Mesendoderm (in vitro differentiated cells): ENCODE data around the gene CHST13.
A peak's percentile ranks its signal among the peaks of the same experiment; 100 is the strongest.

Experiments used
- DNase-seq: peaks from one replicate; pipeline ENCODE4 v3.0.0; 2013
- H2AK5ac ChIP-seq: 2 replicates; pipeline ENCODE4 v1.6.1; 2013; ENCODE audit warnings: low read length, inconsistent platforms
- H2BK120ac ChIP-seq: 2 replicates; pipeline ENCODE4 v1.6.1; 2013; ENCODE audit warnings: low read depth, mild to moderate bottlenecking, low read length, moderate library complexity, mixed read lengths
- H2BK15ac ChIP-seq: replicated peaks from 2 replicates; pipeline ENCODE4 v1.6.1; 2013; ENCODE audit warnings: low read depth, mild to moderate bottlenecking, moderate library complexity
- H2BK5ac ChIP-seq: 2 replicates; pipeline ENCODE4 v1.6.1; 2013; ENCODE audit warnings: low read length, inconsistent platforms
- H3K18ac ChIP-seq: 2 replicates; pipeline ENCODE4 v1.6.1; 2013; ENCODE audit warnings: mild to moderate bottlenecking, low read length, mixed read lengths
- H3K23ac ChIP-seq: one replicate; pipeline ENCODE4 v1.6.1; 2013; ENCODE audit warnings: low read length
- H3K27ac ChIP-seq: 2 replicates; pipeline ENCODE4 v1.5.1; 2013; ENCODE audit warnings: low read depth, mild to moderate bottlenecking, inconsistent platforms, low read length, moderate library complexity
- H3K27me3 ChIP-seq: 2 replicates; pipeline ENCODE4 v1.6.1; 2013; ENCODE audit warnings: low read length, control low read depth, mild to moderate bottlenecking, inconsistent platforms; ENCODE audit not compliant: insufficient read depth, poor library complexity
- H3K36me3 ChIP-seq: 2 replicates; pipeline ENCODE4 v1.6.1; 2013; ENCODE audit warnings: low read length, inconsistent platforms; ENCODE audit not compliant: control insufficient read depth, insufficient read depth
- H3K4ac ChIP-seq: one replicate; pipeline ENCODE4 v1.6.1; 2013; ENCODE audit warnings: low read depth, mild to moderate bottlenecking, low read length, moderate library complexity
- H3K4me1 ChIP-seq: 2 replicates; pipeline ENCODE4 v1.6.1; 2013; ENCODE audit warnings: low read depth, low read length, inconsistent platforms; ENCODE audit not compliant: control insufficient read depth
- H3K4me2 ChIP-seq: 2 replicates; pipeline ENCODE4 v1.6.1; 2013; ENCODE audit warnings: low read length
- H3K4me3 ChIP-seq: 2 replicates; pipeline ENCODE4 v1.5.1; 2013; ENCODE audit warnings: mild to moderate bottlenecking, low read length
- H3K56ac ChIP-seq: one replicate; pipeline ENCODE4 v1.6.1; 2013; ENCODE audit warnings: low read length
- H3K79me1 ChIP-seq: 2 replicates; pipeline ENCODE4 v1.6.1; 2013; ENCODE audit warnings: low read length, inconsistent platforms
- H3K79me2 ChIP-seq: 2 replicates; pipeline ENCODE4 v1.6.1; 2013; ENCODE audit warnings: mild to moderate bottlenecking, low read length; ENCODE audit not compliant: control insufficient read depth, insufficient read depth
- H3K9ac ChIP-seq: 2 replicates; pipeline ENCODE4 v1.6.1; 2013; ENCODE audit warnings: low read length, inconsistent platforms
- H4K5ac ChIP-seq: one replicate; pipeline ENCODE4 v1.6.1; 2013; ENCODE audit warnings: low read length
- H4K8ac ChIP-seq: one replicate; pipeline ENCODE4 v1.6.1; 2013; ENCODE audit warnings: low read depth, mild to moderate bottlenecking, control low read depth, low read length, moderate library complexity
- WGBS: extraction: QIAGEN DNeasy Blood & Tissue Kit; methylation state at CpG from one replicate; pipeline ENCODE4 v1.1.7; 2013; ENCODE audit warnings: low lambda C conversion rate, missing lambda C conversion rate; ENCODE audit not compliant: insufficient coverage; ENCODE audit errors: extremely low coverage; 5-methylcytosine and 5-hydroxymethylcytosine counted together

Gene CHST13

GRCh38 chr3:126522363-126522788 lies 1.6 kb upstream of the CHST13 start:
- Histone ChIP-seq H3K23ac (no peak overlapping the region), H2AK5ac (no peak overlapping the region), H3K4ac (no peak overlapping the region), H3K4me1 (peaks cover 2% of the 10 kb centered on the region), H3K79me2 (no peaks in the 10 kb centered on the region), H2BK120ac (no peak overlapping the region), H3K9ac (no peak overlapping the region), H2BK5ac (no peak overlapping the region), H3K79me1 (no peaks in the 10 kb centered on the region), H3K18ac (no peak overlapping the region), H3K27me3 (no peaks in the 10 kb centered on the region), H3K4me2 (no peak overlapping the region), H3K4me3 (no peak overlapping the region), H3K27ac (no peak overlapping the region), H3K36me3 (no peaks in the 10 kb centered on the region), H2BK15ac (no peak overlapping the region), H4K5ac (no peak overlapping the region), H4K8ac (no peak overlapping the region), H3K56ac (no peak overlapping the region)
- DNase-seq, result peak; percentile 64
- WGBS, result no CpG with 5 or more reads among the region's 6 CpGs

- H3K27me3 ChIP-seq, result no peaks in the 10 kb centered on the region
- H3K27ac ChIP-seq, result no peak overlapping the region
- no peak overlapping the region for H4K5ac ChIP-seq
- H3K79me1 ChIP-seq, result no peaks in the 10 kb centered on the region
- no peak overlapping the region for H3K18ac ChIP-seq
- H2BK15ac ChIP-seq, result no peak overlapping the region
- H2AK5ac ChIP-seq, result no peak overlapping the region
- no CpG with 5 or more reads among the region's 31 CpGs for WGBS
- peaks cover 2% of the 10 kb centered on the region for H3K4me1 ChIP-seq
- no peak overlapping the region for H3K23ac ChIP-seq
- DNase-seq, result peak; percentile 46
- H3K36me3 ChIP-seq, result no peaks in the 10 kb centered on the region
- peak overlapping the region; percentile 86 for H3K56ac ChIP-seq
- H3K4ac ChIP-seq, result no peak overlapping the region
- no peaks in the 10 kb centered on the region for H3K79me2 ChIP-seq
- no peak overlapping the region for H2BK5ac ChIP-seq
- H4K8ac ChIP-seq, result no peak overlapping the region
- H3K4me2 ChIP-seq, result peak overlapping the region; percentile 73
- peak overlapping the region; percentile 69 for H3K9ac ChIP-seq
- H3K4me3 ChIP-seq, result no peak overlapping the region
- H2BK120ac ChIP-seq, result no peak overlapping the region
These were observed 554 bp downstream of the CHST13 start for GRCh38 chr3:126524429-126524988.

GRCh38 chr3:126525091-126525852 lies 1.3 kb downstream of the CHST13 start:
- Histone ChIP-seq H3K18ac (no peak overlapping the region), H2AK5ac (no peak overlapping the region), H3K23ac (no peak overlapping the region), H2BK5ac (no peak overlapping the region), H3K4me1 (peaks cover 2% of the 10 kb centered on the region), H3K4me2 (no peak overlapping the region), H3K4me3 (no peak overlapping the region), H3K79me2 (no peaks in the 10 kb centered on the region), H2BK120ac (no peak overlapping the region), H3K36me3 (no peaks in the 10 kb centered on the region), H3K27me3 (no peaks in the 10 kb centered on the region), H2BK15ac (no peak overlapping the region), H3K9ac (no peak overlapping the region), H3K79me1 (no peaks in the 10 kb centered on the region), H4K5ac (no peak overlapping the region), H3K56ac (no peak overlapping the region), H4K8ac (no peak overlapping the region), H3K27ac (no peak overlapping the region), H3K4ac (no peak overlapping the region)
- DNase-seq, result no peak
- WGBS, result no CpG with 5 or more reads among the region's 12 CpGs

- Histone ChIP-seq H3K4me1 (peaks cover 2% of the 10 kb centered on the region), H2BK120ac (no peak overlapping the region), H3K9ac (no peak overlapping the region), H4K5ac (no peak overlapping the region), H2AK5ac (no peak overlapping the region), H3K18ac (no peak overlapping the region), H3K79me2 (no peaks in the 10 kb centered on the region), H2BK15ac (no peak overlapping the region), H3K56ac (no peak overlapping the region), H3K27ac (no peak overlapping the region), H3K36me3 (no peaks in the 10 kb centered on the region), H3K4ac (no peak overlapping the region), H3K23ac (no peak overlapping the region), H4K8ac (no peak overlapping the region), H3K4me3 (no peak overlapping the region), H2BK5ac (no peak overlapping the region), H3K4me2 (no peak overlapping the region), H3K79me1 (no peaks in the 10 kb centered on the region), H3K27me3 (no peaks in the 10 kb centered on the region)
- WGBS, result no CpG with 5 or more reads among the region's 8 CpGs
- DNase-seq, result no peak
These were observed 2.1 kb downstream of the CHST13 start for GRCh38 chr3:126525853-126526667.

GRCh38 chr3:126526668-126527005 lies 2.7 kb downstream of the CHST13 start:
- Histone ChIP-seq H3K79me2 (no peaks in the 10 kb centered on the region), H3K27ac (no peak overlapping the region), H3K23ac (no peak overlapping the region), H2BK120ac (no peak overlapping the region), H4K8ac (no peak overlapping the region), H3K56ac (no peak overlapping the region), H3K4me2 (no peak overlapping the region), H2BK15ac (no peak overlapping the region), H3K79me1 (no peaks in the 10 kb centered on the region), H3K36me3 (no peaks in the 10 kb centered on the region), H3K18ac (no peak overlapping the region), H3K9ac (no peak overlapping the region), H3K4ac (no peak overlapping the region), H4K5ac (no peak overlapping the region), H3K4me1 (peaks cover 2% of the 10 kb centered on the region), H2BK5ac (no peak overlapping the region), H3K27me3 (no peaks in the 10 kb centered on the region), H3K4me3 (no peak overlapping the region), H2AK5ac (no peak overlapping the region)
- no peak for DNase-seq
- no CpG with 5 or more reads among the region's 7 CpGs for WGBS
